H1 (cell line): ENCODE data around the gene GPER1. TPM values are rescaled to one million over a fixed set of nuclear protein-coding genes. Genes with fewer than 3 reads are reported as not detected.

Experiments used
- CREB1 ChIP-seq: IDR thresholded peaks from 2 replicates; pipeline ENCODE4 v1.6.1; 2012; ENCODE audit warnings: inconsistent platforms
- JUND ChIP-seq: IDR thresholded peaks from 2 replicates; pipeline ENCODE4 v1.6.1; 2011; ENCODE audit warnings: mild to moderate bottlenecking, improper control_type of control experiment, low read length
- NANOG ChIP-seq: IDR thresholded peaks from 2 replicates; pipeline ENCODE4 v1.6.1; 2011; ENCODE audit warnings: low read length, low read depth, mild to moderate bottlenecking, inconsistent platforms; ENCODE audit not compliant: insufficient read depth, poor library complexity, severe bottlenecking
- RNF2 ChIP-seq: fragments of 200-900, 300-1000 bp; sonication (generic); IDR thresholded peaks from 2 replicates; pipeline ENCODE4 v1.7.1; 2016; ENCODE audit warnings: borderline replicate concordance, low read depth, mild to moderate bottlenecking, antibody characterized with exemption, low read length; ENCODE audit not compliant: poor library complexity, severe bottlenecking; ENCODE audit errors: missing control alignments
- polyA plus RNA-seq, 7 experiments: library from polyadenylated mRNA; depleted of rRNA in 3 of 7; stranded (reverse) in 5 of 7; unstranded in 2 of 7; fragments of >200 nt in 5 of 7; fragments of 200-250 nt in 2 of 7; gene quantifications; 1 replicate in 5 of 7; 2 replicates in 1 of 7; 4 replicates in 1 of 7; pipeline versions ENCODE4 v1.2.1 to v1.2.3, GENCODE V29; 2011 to 2013; ENCODE audit warnings: missing spikeins in 2 of 7, mixed read lengths in 2 of 7
- total RNA-seq: library from RNA; stranded (reverse); fragmentation: NEBNext Ultra II Directional; extraction: Animal tissue kit (Norgen Biotek cat#: 25700); gene quantifications from 2 replicates; pipeline ENCODE4 v1.2.1, GENCODE V29; 2021

The GPER1 gene
- total and polyA plus RNA-seq, 2 of the 8 experiments (the other 6 are each of a cell fraction or from before 2014, with no cell fraction given) = 0.24 to 0.47 TPM

- TF ChIP-seq RNF2 = no peak
- TF ChIP-seq CREB1 = no peak
- TF ChIP-seq JUND = no peak
- TF ChIP-seq NANOG = no peak
Observed at GRCh38 chr7:1068619-1069018, 19.3 kb upstream of the GPER1 start (continued).
